Skin epidermis (tissue), 12 donors: Measurements from ENCODE around the gene PLEKHG3.

Experiments
- H3K27ac ChIP-seq, 21 experiments: fragments of 200-600 bp; sonication (generic) in 11 of 21; one replicate each; pipeline ENCODE4 v1.5.0; 2020; ENCODE audit warnings: mild to moderate bottlenecking in 3 of 21, inconsistent platforms in 2 of 21, moderate library complexity in 2 of 21
- H3K4me3 ChIP-seq, 7 experiments: fragments of 200-600 bp; sonication (generic) in 2 of 7; one replicate each; pipeline ENCODE4 v1.5.0; 2020; ENCODE audit warnings: inconsistent platforms in 2 of 7, mild to moderate bottlenecking in 2 of 7, moderate library complexity in 1 of 7

PLEKHG3 gene

GRCh38 chr14:64721899-64722298 is 17.7 kb downstream of the PLEKHG3 start:
- H3K27ac ChIP-seq = peak overlapping the region in 20 of 21 experiments; percentile 12 to 84 (median 74)
- H3K4me3 ChIP-seq = no peak overlapping the region

- no peak overlapping the region for H3K4me3 ChIP-seq
- peak overlapping the region in 20 of 21 experiments; percentile 53 to 84 (median 74) for H3K27ac ChIP-seq
Observed at GRCh38 chr14:64722842-64723447, 18.7 kb downstream of the PLEKHG3 start.

GRCh38 chr14:64723691-64724577 is 19.7 kb downstream of the PLEKHG3 start:
- H3K27ac ChIP-seq = peak overlapping the region in 19 of 21 experiments; percentile 4 to 84 (median 69)
- no peak overlapping the region for H3K4me3 ChIP-seq

- H3K27ac ChIP-seq = peak overlapping the region in 15 of 21 experiments; percentile 4 to 84 (median 81)
- no peak overlapping the region for H3K4me3 ChIP-seq
Observed at GRCh38 chr14:64724578-64724930, 20.3 kb downstream of the PLEKHG3 start.

GRCh38 chr14:64725261-64725815 is 21.1 kb downstream of the PLEKHG3 start:
- H3K4me3 ChIP-seq = no peak overlapping the region
- H3K27ac ChIP-seq = peak overlapping the region in 13 of 21 experiments; percentile 4 to 84 (median 58)

- H3K4me3 ChIP-seq = no peak overlapping the region
- peak overlapping the region in 13 of 21 experiments; percentile 4 to 84 (median 53) for H3K27ac ChIP-seq
Observed at GRCh38 chr14:64725879-64726584, 21.8 kb downstream of the PLEKHG3 start.

- Histone ChIP-seq H3K27ac (peak overlapping the region in 11 of 21 experiments; percentile 4 to 83 (median 47)), H3K4me3 (no peak overlapping the region)
Observed at GRCh38 chr14:64726585-64726890, 22.3 kb downstream of the PLEKHG3 start.

GRCh38 chr14:64727551-64728071 is 23.4 kb downstream of the PLEKHG3 start:
- no peak overlapping the region for H3K4me3 ChIP-seq
- peak overlapping the region in 1 of 21 experiments; percentile 69 for H3K27ac ChIP-seq

- peak overlapping the region in 2 of 21 experiments; percentile 14 to 69 for H3K27ac ChIP-seq
- no peak overlapping the region for H3K4me3 ChIP-seq
Observed at GRCh38 chr14:64728106-64728505, 23.9 kb downstream of the PLEKHG3 start.

- H3K27ac ChIP-seq = no peak overlapping the region
Observed at GRCh38 chr14:64728856-64729255, 24.6 kb downstream of the PLEKHG3 start.

GRCh38 chr14:64729386-64730060 is 25.3 kb downstream of the PLEKHG3 start:
- peak overlapping the region in 6 of 21 experiments; percentile 1 to 16 (median 8) for H3K27ac ChIP-seq
- H3K4me3 ChIP-seq = no peak overlapping the region

More at GRCh38 chr14:64728856-64729255, 24.6 kb downstream of the PLEKHG3 start:
- H3K4me3 ChIP-seq = no peak overlapping the region

- Histone ChIP-seq H3K4me3 (no peak overlapping the region), H3K27ac (peak overlapping the region in 6 of 21 experiments; percentile 1 to 16 (median 8))
Observed at GRCh38 chr14:64730061-64730440, 25.8 kb downstream of the PLEKHG3 start.

- peak overlapping the region in 1 of 21 experiments; percentile 1 for H3K27ac ChIP-seq
- no peak overlapping the region for H3K4me3 ChIP-seq
Observed at GRCh38 chr14:64730681-64731080, 26.5 kb downstream of the PLEKHG3 start.

GRCh38 chr14:64731141-64731581 is 26.9 kb downstream of the PLEKHG3 start:
- H3K27ac ChIP-seq = no peak overlapping the region

GRCh38 chr14:64732066-64732465 is 27.8 kb downstream of the PLEKHG3 start:
- Histone ChIP-seq H3K4me3 (no peak overlapping the region), H3K27ac (no peak overlapping the region)

More at GRCh38 chr14:64731141-64731581, 26.9 kb downstream of the PLEKHG3 start:
- no peak overlapping the region for H3K4me3 ChIP-seq

GRCh38 chr14:64732536-64733120 is 28.4 kb downstream of the PLEKHG3 start:
- Histone ChIP-seq H3K4me3 (no peak overlapping the region), H3K27ac (no peak overlapping the region)

- no peak overlapping the region for H3K4me3 ChIP-seq
- no peak overlapping the region for H3K27ac ChIP-seq
Observed at GRCh38 chr14:64733321-64733720, 29.1 kb downstream of the PLEKHG3 start.

- Histone ChIP-seq H3K4me3 (no peak overlapping the region), H3K27ac (no peak overlapping the region)
Observed at GRCh38 chr14:64733899-64734298, 29.7 kb downstream of the PLEKHG3 start.

- H3K4me3 ChIP-seq = no peak overlapping the region
- peak overlapping the region in 2 of 21 experiments; percentile 13 to 51 for H3K27ac ChIP-seq
Observed at GRCh38 chr14:64734990-64735389, 30.8 kb downstream of the PLEKHG3 start.
